Caco-2 (cell line): ENCODE data around the gene RASSF7. TPM values are rescaled to one million over a fixed set of nuclear protein-coding genes. Genes with fewer than 3 reads are reported as not detected.

Source experiments
- BruUV-seq: library from RNA; stranded (reverse); fragments of 400-500 nt; replicated peaks from 2 replicates; lab custom pipeline; 2021; lab: Mats Ljungman, UMichigan
- CTCF ChIA-PET: fragments of 300-600 bp; sonication (Branson Sonifier 250); formaldehyde crosslinking; loops from one replicate; lab custom pipeline; 2022; ENCODE audit warnings: antibody characterized with exemption; lab: Charles Lee
- POLR2A ChIA-PET: fragments of 300-600 bp; sonication (Branson Sonifier 250); formaldehyde crosslinking; loops from one replicate; lab custom pipeline; 2022; ENCODE audit warnings: antibody characterized with exemption; lab: Charles Lee
- DNase-seq, 2 experiments: peaks; one replicate each; pipeline versions ENCODE4 v3.0.0 to v3.0.0-alpha.2; 2020 to 2022
- H3K27me3 ChIP-seq: replicated peaks from 2 replicates; pipeline ENCODE4 v1.6.0; 2011; ENCODE audit warnings: low read length; ENCODE audit not compliant: control insufficient read depth, insufficient read depth
- H3K36me3 ChIP-seq: 2 replicates; pipeline ENCODE4 v1.5.1; 2011; ENCODE audit warnings: low read length; ENCODE audit not compliant: control insufficient read depth, insufficient read depth
- H3K4me1 ChIP-seq: fragments of 250-450 bp; sonication (Bioruptor Pico); 2 replicates; pipeline ENCODE4 v1.5.1; 2020; ENCODE audit warnings: mild to moderate bottlenecking
- H3K4me3 ChIP-seq: 2 replicates; pipeline ENCODE4 v1.5.1; 2011; ENCODE audit warnings: low read depth, mild to moderate bottlenecking, control low read depth, low read length
- H3K9me3 ChIP-seq: fragments of 250-450 bp; sonication (Bioruptor Pico); 2 replicates; pipeline ENCODE4 v1.5.1; 2020; ENCODE audit warnings: mild to moderate bottlenecking, moderate library complexity
- H3K27ac Mint-ChIP-seq: one replicate; pipeline ENCODE4 v1.8.0; 2022; ENCODE audit warnings: mixed read lengths; ENCODE audit not compliant: unreplicated experiment
- H3K27me3 Mint-ChIP-seq: one replicate; pipeline ENCODE4 v1.8.0; 2022; ENCODE audit warnings: mixed read lengths; ENCODE audit not compliant: insufficient read depth, unreplicated experiment
- H3K36me3 Mint-ChIP-seq: one replicate; pipeline ENCODE4 v1.8.0; 2022; ENCODE audit warnings: mild to moderate bottlenecking, mixed read lengths; ENCODE audit not compliant: insufficient read depth, unreplicated experiment
- H3K4me1 Mint-ChIP-seq: one replicate; pipeline ENCODE4 v1.8.0; 2022; ENCODE audit warnings: low read depth, mixed read lengths; ENCODE audit not compliant: unreplicated experiment
- H3K4me3 Mint-ChIP-seq: one replicate; pipeline ENCODE4 v1.8.0; 2022; ENCODE audit warnings: mild to moderate bottlenecking, moderate library complexity, mixed read lengths; ENCODE audit not compliant: unreplicated experiment
- H3K9me3 Mint-ChIP-seq: one replicate; pipeline ENCODE4 v1.8.0; 2022; ENCODE audit warnings: mixed read lengths; ENCODE audit not compliant: unreplicated experiment
- CTCF ChIP-seq, 2 experiments: fragments of 200-600 bp in 1 of 2; IDR thresholded peaks; 1 replicate in 1 of 2; 2 replicates in 1 of 2; pipeline versions ENCODE4 v1.5.1 to v1.8.0; 2011 to 2022; ENCODE audit warnings: antibody characterized with exemption in 1 of 2, control low read depth in 1 of 2, inconsistent platforms in 1 of 2, low read depth in 1 of 2, low read length in 1 of 2, mild to moderate bottlenecking in 1 of 2, moderate library complexity in 1 of 2; ENCODE audit not compliant: insufficient read depth in 1 of 2, severe bottlenecking in 1 of 2, unreplicated experiment in 1 of 2
- intact Hi-C: fragments of 100-400 bp; cut with micrococcal nuclease; formaldehyde crosslinking; loops from one replicate; pipeline ENCODE4 v1.10.0; 2022; ENCODE audit not compliant: unreplicated experiment
- total RNA-seq: library from RNA; stranded (reverse); gene quantifications from 2 replicates; pipeline ENCODE4 v1.2.3, GENCODE V29; 2022

RASSF7 gene
- total RNA-seq, 1 experiment from 2014 or later = 65.5 TPM

GRCh38 chr11:526192-526591 lies 34.6 kb upstream of the RASSF7 start:
- no TSS peak for BruUV-seq
- H3K36me3 ChIP-seq = no peaks in the 10 kb centered on the region
- no peaks in the 10 kb centered on the region for H3K9me3 ChIP-seq
- no peak for TF ChIP-seq CTCF (IDR thresholded peaks at IDR 0.05; ENCODE audit: insufficient read depth in 1 of 2, low read depth in 1 of 2, low read length in 1 of 2, severe bottlenecking in 1 of 2, unreplicated experiment in 1 of 2)
- no peaks in the 10 kb centered on the region for H3K4me1 Mint-ChIP-seq
- DNase-seq = no peak
- no peak overlapping the region for H3K4me3 ChIP-seq
- POLR2A ChIA-PET = no interaction called here
- H3K4me1 ChIP-seq = no peaks in the 10 kb centered on the region
- intact Hi-C loops = no loop called here
- H3K27me3 ChIP-seq = no peaks in the 10 kb centered on the region
- CTCF ChIA-PET = no interaction called here
- H3K4me3 Mint-ChIP-seq = no peak overlapping the region
- H3K9me3 Mint-ChIP-seq = no peaks in the 10 kb centered on the region
- H3K36me3 Mint-ChIP-seq = peaks cover 18% of the 10 kb centered on the region
- no peak overlapping the region for H3K27ac Mint-ChIP-seq
- H3K27me3 Mint-ChIP-seq = no peaks in the 10 kb centered on the region

- no peaks in the 10 kb centered on the region for H3K27me3 ChIP-seq
- Mint-ChIP-seq H3K27me3 (no peaks in the 10 kb centered on the region), H3K27ac (no peak overlapping the region), H3K36me3 (peaks cover 31% of the 10 kb centered on the region), H3K9me3 (no peaks in the 10 kb centered on the region), H3K4me1 (no peaks in the 10 kb centered on the region), H3K4me3 (no peak overlapping the region)
- ChIA-PET CTCF (no interaction called here), POLR2A (no interaction called here)
- peaks cover 1% of the 10 kb centered on the region; the same call in 1 of the 2 replicates for H3K36me3 ChIP-seq
- H3K9me3 ChIP-seq = no peaks in the 10 kb centered on the region
- no peak overlapping the region for H3K4me3 ChIP-seq
- BruUV-seq = no TSS peak
- DNase-seq = no peak
- intact Hi-C loops = no loop called here
- no peaks in the 10 kb centered on the region for H3K4me1 ChIP-seq
- TF ChIP-seq CTCF (IDR thresholded peaks at IDR 0.05; ENCODE audit: insufficient read depth in 1 of 2, low read depth in 1 of 2, low read length in 1 of 2, severe bottlenecking in 1 of 2, unreplicated experiment in 1 of 2) = no peak
Measured at GRCh38 chr11:528166-528814, 32.5 kb upstream of the RASSF7 start.

GRCh38 chr11:528815-529727 lies 31.7 kb upstream of the RASSF7 start:
- H3K27me3 Mint-ChIP-seq = no peaks in the 10 kb centered on the region
- H3K4me1 Mint-ChIP-seq = no peaks in the 10 kb centered on the region
- H3K27ac Mint-ChIP-seq = no peak overlapping the region
- peaks cover 33% of the 10 kb centered on the region for H3K36me3 Mint-ChIP-seq
- H3K4me3 Mint-ChIP-seq = no peak overlapping the region
- CTCF ChIA-PET = no interaction called here
- no TSS peak for BruUV-seq
- Histone ChIP-seq H3K27me3 (no peaks in the 10 kb centered on the region), H3K4me1 (no peaks in the 10 kb centered on the region), H3K36me3 (peaks cover 3% of the 10 kb centered on the region), H3K4me3 (no peak overlapping the region), H3K9me3 (no peaks in the 10 kb centered on the region)
- intact Hi-C loops = no loop called here
- H3K9me3 Mint-ChIP-seq = no peaks in the 10 kb centered on the region
- no peak for DNase-seq
- TF ChIP-seq CTCF (IDR thresholded peaks at IDR 0.05; ENCODE audit: insufficient read depth in 1 of 2, low read depth in 1 of 2, low read length in 1 of 2, severe bottlenecking in 1 of 2, unreplicated experiment in 1 of 2) = no peak
- POLR2A ChIA-PET = no interaction called here
